ENCODE measurements around the gene COL4A1.

The COL4A1 gene

GRCh38 chr13:110293037-110293436, 13.9 kb downstream of the COL4A1 start:
- no peak for DNase-seq (ENCODE audit: low spot score)

DNA sequence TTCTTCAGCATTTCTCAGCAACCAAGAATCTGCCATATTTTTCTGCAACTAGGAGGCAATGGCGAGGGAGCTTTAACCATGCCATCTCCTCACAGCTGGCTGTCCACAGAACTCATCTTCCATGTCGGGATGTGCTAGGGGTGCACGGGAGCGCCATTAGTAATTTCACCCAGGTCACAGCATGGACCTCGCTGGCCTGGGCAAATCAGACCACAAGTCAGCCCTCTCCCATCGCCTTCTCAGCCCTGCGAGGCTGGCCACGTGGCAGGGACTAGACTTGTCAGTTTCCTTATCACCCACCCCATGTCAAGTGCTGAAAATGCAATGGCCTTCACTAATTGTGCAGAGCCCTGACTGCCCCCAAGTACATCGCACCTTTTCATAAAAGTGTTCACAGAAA, 15.7 kb downstream of the COL4A1 start:
- DNase-seq (ENCODE audit: low spot score) = no peak

- no peak for DNase-seq (ENCODE audit: low spot score)
Observed at GRCh38 chr13:110290826-110291225, 16.1 kb downstream of the COL4A1 start.

- no peak for DNase-seq (ENCODE audit: low spot score)
Observed at GRCh38 chr13:110290153-110290552, 16.8 kb downstream of the COL4A1 start.

DNA sequence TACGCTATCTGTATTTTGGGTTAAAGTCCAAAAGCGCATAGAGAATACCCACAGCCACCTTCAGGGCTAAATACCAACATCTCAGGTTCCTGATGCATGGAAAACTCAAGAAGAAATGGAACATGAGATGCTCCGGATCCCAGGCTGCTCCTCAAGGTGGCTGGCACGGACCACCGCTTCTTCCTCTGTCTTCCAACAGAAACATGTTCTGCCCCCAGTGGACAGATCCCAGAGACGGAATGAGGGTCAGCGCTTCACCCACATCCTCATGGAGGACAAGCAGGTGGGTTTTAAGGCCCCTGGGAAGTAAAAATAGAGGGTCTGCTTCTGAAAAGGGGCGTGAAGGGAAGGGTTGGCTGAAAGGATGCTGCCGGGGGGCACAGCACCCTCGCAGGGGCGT, 17.3 kb downstream of the COL4A1 start:
- no peak for DNase-seq (ENCODE audit: low spot score)

- no peak for DNase-seq (ENCODE audit: low spot score)
Observed at GRCh38 chr13:110289174-110289573, 17.8 kb downstream of the COL4A1 start.

DNA sequence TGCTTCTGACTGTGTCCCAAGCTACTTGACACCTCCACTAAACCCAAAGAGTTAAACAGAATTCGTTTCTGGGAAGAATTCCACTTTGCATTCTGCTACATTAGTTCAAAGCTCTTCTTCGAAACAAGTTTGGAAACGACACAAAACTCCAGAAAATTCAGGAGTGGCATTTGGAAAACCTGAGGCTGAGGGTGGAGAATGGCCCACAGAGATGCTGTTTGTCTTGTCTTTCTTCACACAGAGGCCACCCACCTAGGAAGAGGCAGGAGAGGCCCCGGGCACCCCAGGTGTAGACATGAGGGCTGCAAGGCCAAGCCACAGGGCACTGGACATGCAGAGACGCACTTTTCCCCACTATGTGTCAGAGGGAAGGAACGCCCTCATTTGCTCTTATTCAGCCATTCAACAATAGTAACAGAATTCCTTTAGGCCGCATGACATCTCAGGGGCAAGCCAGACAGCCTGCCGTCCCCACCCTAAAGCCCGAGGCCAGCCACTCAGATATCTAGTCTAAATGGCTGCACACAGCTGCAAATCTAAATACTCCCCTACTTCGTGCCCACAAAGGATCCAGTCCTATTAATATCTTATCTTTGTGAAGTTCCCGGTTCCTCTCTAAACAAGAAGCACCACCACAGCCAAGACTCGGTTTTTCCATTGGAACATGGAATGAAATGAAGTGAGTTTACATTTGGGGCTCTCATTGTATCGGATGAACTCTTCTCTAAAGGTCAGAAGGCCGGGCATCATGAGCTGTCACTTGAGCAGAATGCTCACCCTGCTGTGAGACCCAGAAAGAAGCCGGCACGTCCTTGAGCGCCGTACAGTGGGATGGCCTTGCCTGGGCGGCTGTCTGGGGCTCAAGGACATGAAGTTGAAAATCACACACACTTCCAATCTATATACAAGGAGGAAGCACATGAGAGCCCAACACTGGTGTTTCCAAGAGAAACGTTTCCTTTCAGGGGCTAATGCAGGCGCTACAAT, 19.8 kb downstream of the COL4A1 start:
- no peak for DNase-seq (ENCODE audit: low spot score)

DNA sequence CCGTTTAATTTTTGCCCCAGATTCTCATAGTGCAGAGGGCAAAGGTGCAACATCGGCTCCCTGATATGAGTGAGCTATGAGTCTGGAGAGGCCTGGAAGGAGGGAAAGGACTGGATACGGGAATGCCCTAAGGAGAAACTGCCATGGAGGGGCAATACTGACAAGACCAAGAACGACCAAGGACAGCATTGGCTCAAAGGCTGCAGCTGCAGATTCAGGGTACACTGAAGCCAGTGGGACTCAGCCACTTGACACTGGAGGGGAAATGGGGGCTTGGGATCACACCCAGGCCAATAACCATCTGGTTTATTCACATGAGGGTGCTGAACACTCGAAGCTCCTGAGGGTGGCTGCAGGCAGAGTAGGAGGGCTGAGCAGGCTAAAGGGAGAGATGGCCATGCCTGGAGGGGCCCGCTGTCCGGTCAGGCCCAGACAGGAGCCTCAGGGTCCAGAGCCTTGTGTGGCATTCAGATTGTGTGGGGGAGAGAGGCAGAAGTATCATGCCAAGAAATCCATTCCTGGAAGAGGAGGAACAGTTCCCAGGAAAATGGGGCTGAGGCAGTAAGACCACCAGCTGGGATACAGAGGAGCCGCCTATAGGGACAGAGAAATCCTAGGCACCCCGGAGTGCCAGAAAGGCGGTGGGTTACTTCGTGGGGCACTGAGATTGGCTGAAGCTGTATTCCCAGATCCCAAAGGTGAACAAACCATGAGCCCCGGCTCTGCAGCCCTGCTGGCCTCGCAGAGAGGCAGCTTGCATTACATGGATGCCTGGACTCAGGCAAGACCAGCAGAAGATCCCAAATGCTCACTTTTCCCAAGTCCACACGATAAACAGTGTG, 20.7 kb downstream of the COL4A1 start:
- DNase-seq (ENCODE audit: low spot score) = no peak

GRCh38 chr13:110284779-110285484, 22.0 kb downstream of the COL4A1 start:
- DNase-seq (ENCODE audit: low spot score) = no peak

GRCh38 chr13:110283736-110284517, 23.0 kb downstream of the COL4A1 start:
- DNase-seq (ENCODE audit: low spot score) = no peak

DNA sequence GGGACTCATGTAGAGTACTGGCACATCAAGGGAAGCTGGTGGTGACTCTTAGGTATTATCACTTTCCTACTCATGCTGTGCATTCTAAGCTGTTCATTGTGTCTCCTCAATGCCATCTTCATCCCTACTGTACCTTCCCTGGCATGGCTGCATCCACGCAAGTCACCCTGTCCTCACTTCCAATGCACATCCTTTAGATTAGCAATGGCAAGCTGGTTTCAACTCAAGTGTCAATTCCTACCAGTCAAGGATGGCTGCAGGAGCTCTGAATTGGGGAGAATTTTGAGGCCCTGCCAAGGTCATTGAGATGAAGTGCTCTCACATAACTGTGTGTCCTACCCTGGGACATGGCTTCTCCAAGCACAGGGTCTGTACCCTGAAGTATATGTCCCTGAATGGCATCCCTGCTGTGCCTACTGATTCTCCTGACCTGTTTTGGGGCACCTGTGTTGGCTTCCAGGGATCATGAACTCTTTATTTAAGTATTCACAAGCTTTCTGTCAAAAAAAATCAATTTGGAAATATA, 24.6 kb downstream of the COL4A1 start:
- DNase-seq (ENCODE audit: low spot score) = no peak

GRCh38 chr13:110281736-110282135, 25.2 kb downstream of the COL4A1 start:
- DNase-seq (ENCODE audit: low spot score) = no peak

DNA sequence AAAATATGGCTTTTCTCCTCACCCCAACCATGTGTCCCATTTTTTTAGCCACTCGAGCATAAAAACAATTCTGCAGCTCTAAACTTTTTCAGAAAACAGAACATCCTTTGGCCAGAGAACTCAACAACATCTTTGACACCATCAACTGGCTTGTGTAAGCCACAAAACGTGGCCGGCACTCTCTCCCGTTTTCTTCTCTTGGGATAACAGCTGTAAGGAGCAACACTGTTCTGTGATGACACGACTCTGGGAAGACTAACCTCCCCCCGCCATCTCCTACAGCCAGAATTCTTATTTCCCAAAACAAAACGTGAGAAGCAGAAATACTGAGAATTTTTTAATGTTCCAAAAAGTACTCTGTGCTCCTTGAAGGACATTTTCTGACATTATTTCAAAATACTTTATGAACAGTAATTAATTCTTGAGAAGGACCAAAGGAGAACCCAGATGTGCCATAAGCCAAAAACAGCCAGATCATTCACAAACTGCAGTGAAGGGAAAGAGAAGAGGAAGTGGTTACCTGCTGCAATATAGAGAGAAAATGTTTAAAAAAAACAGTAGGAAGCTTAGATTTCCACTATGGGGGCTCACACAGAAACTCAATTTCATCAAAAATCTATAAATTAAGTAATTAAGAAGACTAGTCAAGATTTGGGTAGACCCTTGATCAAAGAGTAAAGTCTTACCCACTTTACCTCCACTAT, 25.8 kb downstream of the COL4A1 start:
- no peak for DNase-seq (ENCODE audit: low spot score)

DNA sequence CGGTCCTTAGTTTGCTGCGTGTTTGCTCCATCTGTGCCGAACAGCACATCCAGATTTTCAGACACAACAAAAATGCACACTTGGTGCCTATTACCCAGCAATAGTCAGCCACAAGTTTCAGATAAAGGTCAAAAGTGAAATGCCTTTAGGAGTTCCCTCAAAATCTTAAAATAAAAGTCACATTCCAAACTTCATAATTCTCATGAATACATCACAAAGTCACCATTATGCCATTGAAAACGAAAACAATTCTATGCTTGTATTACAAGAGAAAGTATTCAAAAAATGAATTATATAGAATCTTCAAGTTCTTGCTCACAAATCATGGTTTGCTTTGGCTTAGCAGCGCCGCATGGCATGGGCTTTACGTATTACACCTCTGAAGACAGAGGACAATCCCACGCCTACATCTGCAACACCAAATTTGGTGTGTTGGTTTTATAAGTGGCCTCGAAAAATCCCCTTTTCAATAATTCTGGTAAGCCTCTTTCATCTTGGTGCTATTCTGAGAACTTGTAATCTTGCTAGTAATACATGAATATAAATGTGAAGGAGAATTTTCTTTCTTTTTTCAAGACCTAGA, 26.6 kb downstream of the COL4A1 start:
- no peak for DNase-seq (ENCODE audit: low spot score)

DNA sequence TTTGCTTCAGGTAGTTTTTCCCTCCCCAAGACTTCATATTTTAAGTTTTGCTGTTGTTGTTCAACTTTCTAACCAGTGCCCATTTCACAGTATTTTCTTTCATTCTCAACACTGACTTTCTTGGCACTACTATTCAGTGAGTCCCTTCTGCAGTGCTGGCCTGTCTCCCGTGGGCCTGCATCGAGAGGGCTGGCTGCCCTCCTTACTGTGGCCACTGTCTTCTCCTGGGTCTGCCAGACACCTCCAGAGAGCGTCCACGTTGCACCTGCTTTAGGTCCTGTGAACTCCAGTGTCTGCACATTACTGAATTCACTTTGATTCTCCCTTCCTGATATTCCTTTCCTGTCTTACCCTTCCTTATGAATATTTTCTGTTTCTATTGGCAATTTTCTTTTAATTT, 27.3 kb downstream of the COL4A1 start:
- no peak for DNase-seq (ENCODE audit: low spot score)

GRCh38 chr13:110278859-110279258, 28.1 kb downstream of the COL4A1 start:
- DNase-seq (ENCODE audit: low spot score) = no peak

GRCh38 chr13:110277357-110277975, 29.5 kb downstream of the COL4A1 start:
- DNase-seq (ENCODE audit: low spot score) = no peak

DNA sequence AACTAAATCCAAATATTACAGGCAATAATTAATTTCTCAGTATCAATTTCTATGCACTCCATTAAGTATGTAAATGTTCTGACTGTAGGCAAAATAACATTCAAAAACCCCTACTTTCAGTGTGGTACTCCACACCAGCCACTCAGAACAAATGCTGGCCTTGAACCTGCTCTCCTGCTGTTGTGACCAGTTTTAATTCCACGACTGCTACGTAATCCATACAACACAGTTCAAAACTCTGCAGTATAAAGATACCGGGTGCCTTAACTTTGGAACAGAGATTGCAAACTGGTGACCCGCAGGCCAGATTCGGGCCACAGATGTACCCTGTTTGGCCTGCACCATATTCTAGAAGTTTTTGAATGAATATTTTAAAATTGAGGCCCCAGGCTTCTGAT, 30.4 kb downstream of the COL4A1 start:
- DNase-seq (ENCODE audit: low spot score) = no peak

GRCh38 chr13:110275931-110276552, 30.9 kb downstream of the COL4A1 start:
- DNase-seq (ENCODE audit: low spot score) = no peak

Data from CD4-positive, alpha-beta T cell treated with Interleukin-15 for 4 hours (primary cell).